Large intestine (tissue), 12 donors: ENCODE results near the gene PRRT2. TPM values are rescaled to one million over a fixed set of nuclear protein-coding genes. Genes with fewer than 3 reads are reported as not detected.
"Not testable (repeated sequence)": the region's sequence is repeated elsewhere in the genome, so short reads cannot be mapped to it uniquely, and the experiment has no call there.

Experiments used
- DNase-seq, 2 donors: peaks; one replicate each; pipeline versions ENCODE4 v3.0.0 to v3.0.0-alpha.2; 2013
- H3K27ac ChIP-seq: one replicate; pipeline ENCODE4 v1.5.1; 2013; ENCODE audit warnings: low read length
- H3K27me3 ChIP-seq: 2 replicates; pipeline ENCODE4 v1.6.1; 2013; ENCODE audit warnings: low read length; ENCODE audit not compliant: control insufficient read depth, insufficient read depth
- H3K36me3 ChIP-seq: 2 replicates; pipeline ENCODE4 v1.6.1; 2013; ENCODE audit warnings: low read length; ENCODE audit not compliant: control insufficient read depth, insufficient read depth
- H3K4me1 ChIP-seq: one replicate; pipeline ENCODE4 v1.6.1; 2013; ENCODE audit warnings: low read length; ENCODE audit not compliant: control insufficient read depth, insufficient read depth
- H3K4me3 ChIP-seq: one replicate; pipeline ENCODE4 v1.5.1; 2013; ENCODE audit warnings: low read length
- H3K9me3 ChIP-seq: one replicate; pipeline ENCODE4 v1.6.1; 2013; ENCODE audit warnings: mild to moderate bottlenecking, low read depth, low read length, moderate library complexity; ENCODE audit not compliant: control insufficient read depth
- WGBS: methylation state at CpG from one replicate; pipeline ENCODE4 v1.1.5; 2013; ENCODE audit warnings: low lambda C conversion rate; ENCODE audit not compliant: insufficient coverage; 5-methylcytosine and 5-hydroxymethylcytosine counted together
- long read RNA-seq, 11 donors: transcript quantifications; one replicate each; lab custom pipeline, GENCODE V29; 2026
- polyA plus RNA-seq: library from polyadenylated mRNA; unstranded; fragments of 120-200 nt; gene quantifications from one replicate; pipeline ENCODE4 v1.2.1, GENCODE V29; 2013

Gene PRRT2
- 12.8 TPM for polyA plus RNA-seq
- long read RNA-seq, donor 1, partial matches to known transcripts = 0 of 1 reads
- long read RNA-seq, donor 1, other reads (novel, unspliced or antisense) = 0 of 1 reads
- long read RNA-seq, donor 2, partial matches to known transcripts = 0 of 3 reads
- long read RNA-seq, donor 2, other reads (novel, unspliced or antisense) = 0 of 3 reads
- long read RNA-seq, donor 3 = 0 reads
- long read RNA-seq, donor 4, partial matches to known transcripts = 0 of 1 reads
- long read RNA-seq, donor 4, other reads (novel, unspliced or antisense) = 0 of 1 reads
- long read RNA-seq, donor 5, partial matches to known transcripts = 0 of 7 reads
- long read RNA-seq, donor 5, other reads (novel, unspliced or antisense) = 0 of 7 reads
- long read RNA-seq, donor 6, partial matches to known transcripts = 0 of 2 reads
- long read RNA-seq, donor 6, other reads (novel, unspliced or antisense) = 0 of 2 reads
- long read RNA-seq, donor 7, transcript PRRT2-222 (2 exons, 2,867 nt) = major isoform, 6 of 8 reads
- long read RNA-seq, donor 7, partial matches to known transcripts = 0 of 8 reads
- long read RNA-seq, donor 7, other reads (novel, unspliced or antisense) = 0 of 8 reads
- long read RNA-seq, donor 8, partial matches to known transcripts = 0 of 3 reads
- long read RNA-seq, donor 8, other reads (novel, unspliced or antisense) = 0 of 3 reads
- long read RNA-seq, donor 9, transcript PRRT2-222 (2 exons, 2,867 nt) = major isoform, 5 of 8 reads
- long read RNA-seq, donor 9, partial matches to known transcripts = 0 of 8 reads
- long read RNA-seq, donor 9, other reads (novel, unspliced or antisense) = 0 of 8 reads
- long read RNA-seq, donor 10, partial matches to known transcripts = 0 of 6 reads
- long read RNA-seq, donor 10, other reads (novel, unspliced or antisense) = 0 of 6 reads
- long read RNA-seq, donor 11, partial matches to known transcripts = 0 of 4 reads
- long read RNA-seq, donor 11, other reads (novel, unspliced or antisense) = 0 of 4 reads

- H3K27ac ChIP-seq = peak within 1 kb of the TSS; percentile 92
- DNase-seq = peak in 1 of 2 donors; percentile 61
- WGBS = no CpG with 5 or more reads among the region's 69 CpGs
- H3K36me3 ChIP-seq = peaks cover 22% of the 10 kb centered on the region
- peak within 1 kb of the TSS; percentile 57 for H3K4me3 ChIP-seq
- H3K4me1 ChIP-seq = peaks cover 54% of the 10 kb centered on the region
- H3K9me3 ChIP-seq = no peaks in the 10 kb centered on the region
- H3K27me3 ChIP-seq = peaks cover 14% of the 10 kb centered on the region
These were observed at the start of gene PRRT2 for GRCh38 chr16:29811896-29812665. Gene PRRT2 (plus strand): TSS chr16:29812193. CDS start chr16:29813055, 862 bp downstream.

- no peak overlapping the region for H3K4me3 ChIP-seq
- H3K4me1 ChIP-seq = peaks cover 18% of the 10 kb centered on the region
- no peaks in the 10 kb centered on the region for H3K9me3 ChIP-seq
- no peaks in the 10 kb centered on the region for H3K27me3 ChIP-seq
- DNase-seq = no peak
- H3K36me3 ChIP-seq = no peaks in the 10 kb centered on the region
- no CpG with 5 or more reads among the region's 6 CpGs for WGBS
- no peak overlapping the region for H3K27ac ChIP-seq
These were observed 48.7 kb upstream of the PRRT2 start for GRCh38 chr16:29763326-29763725.

GRCh38 chr16:29765167-29766032 is 46.6 kb upstream of the PRRT2 start:
- no peak overlapping the region for H3K27ac ChIP-seq
- peak; percentile 45 to 84 for DNase-seq
- 10% methylated on average over 2 of the region's 15 CpGs for WGBS

DNA sequence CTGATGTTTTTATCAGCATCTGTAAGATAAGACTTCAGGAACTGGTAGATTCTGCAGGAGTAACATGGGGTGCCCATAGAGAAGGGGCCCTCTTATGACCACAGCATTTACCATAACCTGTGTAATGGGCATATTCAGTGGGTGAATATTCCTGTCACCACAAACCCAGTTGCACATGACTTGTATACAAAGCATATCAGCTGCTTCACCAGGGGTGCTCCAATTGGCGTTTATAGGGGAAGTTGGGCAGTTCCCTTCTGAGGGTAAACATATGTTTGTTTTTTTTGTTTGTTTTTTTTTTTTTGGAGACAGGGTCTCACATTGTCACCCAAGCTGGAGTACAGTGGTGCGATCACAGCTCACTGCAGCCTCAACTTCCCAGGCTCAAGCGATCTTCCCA is 45.4 kb upstream of the PRRT2 start:
- Histone ChIP-seq H3K36me3 (no peaks in the 10 kb centered on the region), H3K9me3 (no peaks in the 10 kb centered on the region), H3K4me3 (no peak overlapping the region), H3K27ac (no peak overlapping the region), H3K4me1 (peaks cover 9% of the 10 kb centered on the region), H3K27me3 (no peaks in the 10 kb centered on the region)
- DNase-seq = no peak
- no CpG with 5 or more reads among the region's 3 CpGs for WGBS

More at GRCh38 chr16:29765167-29766032, 46.6 kb upstream of the PRRT2 start:
- Histone ChIP-seq H3K9me3 (no peaks in the 10 kb centered on the region), H3K4me3 (no peak overlapping the region), H3K4me1 (peaks cover 17% of the 10 kb centered on the region), H3K36me3 (no peaks in the 10 kb centered on the region), H3K27me3 (no peaks in the 10 kb centered on the region)

DNA sequence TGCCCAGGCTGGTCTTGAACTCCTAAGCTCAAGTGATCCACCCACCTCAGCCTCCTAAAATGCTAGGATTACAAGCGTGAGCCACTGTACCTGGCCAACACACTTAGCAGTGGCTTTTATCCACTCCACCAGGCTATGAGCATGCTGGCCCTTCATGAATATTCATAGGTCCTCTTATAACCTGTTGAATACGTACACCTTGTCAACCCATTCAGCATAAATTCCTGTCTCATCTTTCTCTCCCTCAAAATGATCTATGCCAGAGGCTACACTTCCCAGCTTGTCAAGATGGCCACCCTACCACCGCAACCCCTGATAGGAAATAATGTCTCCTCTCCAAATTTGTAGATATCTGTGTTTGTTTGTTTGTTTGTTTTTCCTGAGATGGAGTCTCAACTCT is 44.9 kb upstream of the PRRT2 start:
- DNase-seq = no peak
- no peak overlapping the region for H3K4me3 ChIP-seq
- H3K36me3 ChIP-seq = no peaks in the 10 kb centered on the region
- H3K27me3 ChIP-seq = no peaks in the 10 kb centered on the region
- H3K4me1 ChIP-seq = peaks cover 6% of the 10 kb centered on the region
- no CpG with 5 or more reads among the region's 3 CpGs for WGBS
- no peaks in the 10 kb centered on the region for H3K9me3 ChIP-seq
- H3K27ac ChIP-seq = no peak overlapping the region

DNA sequence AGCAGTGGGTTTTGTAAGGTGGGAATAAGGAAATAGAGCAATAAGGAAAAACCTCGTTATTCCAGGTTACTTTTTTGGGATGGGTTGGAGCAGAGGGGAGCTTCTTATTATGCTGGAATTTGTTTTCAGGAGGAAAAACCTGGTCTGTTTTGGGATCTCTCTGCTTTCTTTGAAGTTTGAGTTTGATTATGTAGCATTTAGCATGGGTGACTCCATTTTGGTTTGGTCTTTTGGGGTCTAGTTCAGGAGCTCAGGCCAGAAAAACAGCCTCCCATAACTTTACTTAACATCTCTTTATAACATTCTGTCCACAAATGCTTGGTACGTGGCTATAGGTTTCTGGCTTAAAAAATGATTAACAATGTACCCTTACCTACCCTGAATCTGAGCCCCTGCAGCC is 42.5 kb upstream of the PRRT2 start:
- no peak for DNase-seq
- no peak overlapping the region for H3K4me3 ChIP-seq
- peaks cover 6% of the 10 kb centered on the region for H3K4me1 ChIP-seq
- H3K27ac ChIP-seq = no peak overlapping the region
- no peaks in the 10 kb centered on the region for H3K27me3 ChIP-seq
- H3K36me3 ChIP-seq = no peaks in the 10 kb centered on the region
- H3K9me3 ChIP-seq = no peaks in the 10 kb centered on the region
- WGBS = no CpG with 5 or more reads among the region's 2 CpGs

DNA sequence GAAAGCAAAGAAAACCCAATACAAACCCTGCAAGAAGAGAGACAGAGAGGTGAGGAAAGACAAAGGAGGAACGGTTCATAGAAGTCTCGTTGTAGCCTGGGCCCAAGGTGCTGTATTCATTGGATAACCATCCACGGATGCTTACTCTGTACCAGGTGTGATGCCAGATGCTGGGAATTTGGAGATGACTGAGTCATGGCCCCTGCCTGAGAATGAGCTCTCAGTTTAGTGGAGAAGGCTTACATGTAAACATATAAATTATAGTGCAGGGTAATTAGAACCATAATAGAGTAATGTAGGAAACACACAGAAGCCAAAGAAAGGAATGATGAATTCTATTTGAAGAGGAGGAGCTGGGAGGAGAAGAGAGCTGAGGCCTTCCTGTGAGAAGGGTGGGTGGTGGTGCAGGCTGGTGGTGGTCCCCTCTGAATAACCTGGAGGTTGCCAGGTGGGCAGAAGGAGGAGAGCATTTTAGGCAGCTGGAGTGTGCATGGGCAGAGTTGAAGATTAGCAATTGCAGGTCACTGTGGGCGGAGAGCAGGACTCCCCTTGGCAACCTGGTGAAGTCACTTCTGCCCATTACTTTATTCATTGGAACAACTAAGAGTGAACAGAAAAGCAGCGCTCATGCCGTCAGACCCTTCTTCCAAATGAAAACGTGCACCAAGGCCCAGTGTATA is 41.6 kb upstream of the PRRT2 start:
- Histone ChIP-seq H3K4me3 (no peak overlapping the region), H3K36me3 (no peaks in the 10 kb centered on the region), H3K9me3 (no peaks in the 10 kb centered on the region), H3K27me3 (no peaks in the 10 kb centered on the region), H3K4me1 (peaks cover 3% of the 10 kb centered on the region), H3K27ac (no peak overlapping the region)
- DNase-seq = no peak
- WGBS = 78% methylated on average over 3 of the region's 7 CpGs

GRCh38 chr16:29772330-29772729 is 39.7 kb upstream of the PRRT2 start:
- not testable (repeated sequence) for H3K4me3 ChIP-seq, H3K36me3 ChIP-seq, H3K4me1 ChIP-seq, DNase-seq, H3K9me3 ChIP-seq, H3K27ac ChIP-seq, H3K27me3 ChIP-seq
- no CpG with 5 or more reads among the region's 7 CpGs for WGBS

- no peak for DNase-seq
- Histone ChIP-seq H3K27me3 (no peaks in the 10 kb centered on the region), H3K27ac (no peak overlapping the region), H3K4me3 (no peak overlapping the region), H3K4me1 (no peaks in the 10 kb centered on the region), H3K36me3 (no peaks in the 10 kb centered on the region), H3K9me3 (no peaks in the 10 kb centered on the region)
- WGBS = no CpG with 5 or more reads among the region's 5 CpGs
These were observed 37.3 kb upstream of the PRRT2 start for GRCh38 chr16:29774730-29775129.
